Measurements from ENCODE around the gene DNAH11. TPM values are rescaled to one million over a fixed set of nuclear protein-coding genes. Genes with fewer than 3 reads are reported as not detected.

Gene DNAH11
- total RNA-seq, 1 experiment from 2014 or later, result 0.39 TPM

DNA sequence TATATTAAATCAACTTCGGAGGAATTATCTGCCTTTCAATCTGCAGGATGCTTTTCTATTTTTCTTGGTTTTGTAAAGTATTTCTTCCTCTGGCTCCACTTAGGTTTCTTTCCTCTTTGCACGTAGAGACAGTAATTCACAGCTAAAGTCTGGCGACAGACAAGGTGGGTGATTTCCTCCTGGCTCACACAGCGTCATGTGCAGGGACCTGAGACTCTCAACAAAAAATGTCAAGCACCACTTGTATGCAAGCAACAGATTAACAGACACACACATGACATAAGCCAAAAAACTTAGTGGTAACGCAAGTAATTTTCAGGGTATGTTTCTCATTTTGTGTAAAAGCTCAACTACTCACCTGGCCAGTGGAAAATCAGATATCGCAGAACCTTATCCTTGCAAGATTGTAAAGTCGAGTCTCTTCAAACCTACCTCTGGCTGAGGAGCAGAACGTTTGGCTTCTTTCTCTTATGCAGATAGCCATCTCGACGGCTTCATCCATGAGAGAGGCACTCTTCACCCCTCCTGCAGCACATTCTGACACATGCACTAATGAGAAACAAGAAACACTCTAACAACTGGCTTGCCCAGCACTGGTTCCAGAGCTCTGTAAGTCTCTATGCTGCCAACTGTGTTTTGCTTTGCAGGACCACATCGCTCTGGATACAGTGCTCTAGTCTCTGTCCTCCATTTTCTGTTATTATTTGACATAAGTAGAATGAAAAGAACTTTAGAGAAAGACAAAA, 214.9 kb downstream of the DNAH11 start:
- Histone ChIP-seq H3K27ac (ENCODE audit: low read depth, low read length) (no peak overlapping the region), H3K4me3 (replicated peaks in 1 of 2; ENCODE audit: low read depth in 1 of 2, low read length in 2 of 2) (no peak overlapping the region), H3K4me1 (ENCODE audit: control insufficient read depth in 1 of 2, insufficient read depth in 2 of 2, low read length in 2 of 2) (no peaks in the 10 kb centered on the region), H3K9me2 (ENCODE audit: insufficient read depth) (no peaks in the 10 kb centered on the region), H3K79me2 (ENCODE audit: insufficient read depth, low read length) (no peaks in the 10 kb centered on the region), H4K20me1 (ENCODE audit: insufficient read depth) (no peaks in the 10 kb centered on the region), H3K4me2 (ENCODE audit: low read length) (no peak overlapping the region), H3K36me3 (ENCODE audit: control insufficient read depth in 1 of 2, insufficient read depth in 2 of 2, low read length in 2 of 2) (no peaks in the 10 kb centered on the region), H3K9ac (ENCODE audit: low read length) (no peak overlapping the region), H3K27me3 (ENCODE audit: insufficient read depth, low read length) (no peaks in the 10 kb centered on the region), H3K9me3 (ENCODE audit: control insufficient read depth in 1 of 2, insufficient read depth in 1 of 2, low read depth in 1 of 2, low read length in 2 of 2) (no peaks in the 10 kb centered on the region), H2AFZ (ENCODE audit: low read depth, low read length, poor library complexity, severe bottlenecking) (no peak overlapping the region)
- ATAC-seq (no peak), DNase-seq (ENCODE audit: low read depth, low spot score) (no peak)
- CTCF ChIA-PET, result no interaction called here
- intact Hi-C loops (cut with micrococcal nuclease), result no loop called here
- no peak for TF ChIP-seq POLR2A (IDR thresholded peaks at IDR 0.05; ENCODE audit: borderline replicate concordance, extremely low read depth, insufficient read depth, insufficient read length)
- TF ChIP-seq EZH2phosphoT487 (IDR thresholded peaks at IDR 0.05; ENCODE audit: borderline replicate concordance), result no peak
- no peak for TF ChIP-seq SIN3A (IDR thresholded peaks at IDR 0.05; ENCODE audit: low read depth)
- TF ChIP-seq, protein P1, sequence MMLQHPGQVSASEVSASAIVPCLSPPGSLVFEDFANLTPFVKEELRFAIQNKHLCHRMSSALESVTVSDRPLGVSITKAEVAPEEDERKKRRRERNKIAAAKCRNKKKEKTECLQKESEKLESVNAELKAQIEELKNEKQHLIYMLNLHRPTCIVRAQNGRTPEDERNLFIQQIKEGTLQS (IDR thresholded peaks at IDR 0.05), result no peak
- TF ChIP-seq CBX3 (IDR thresholded peaks at IDR 0.05; ENCODE audit: low read depth), result no peak
- TF ChIP-seq REST (IDR thresholded peaks at IDR 0.05; ENCODE audit: low read depth), result no peak
- no peak for TF ChIP-seq EGR1 (IDR thresholded peaks at IDR 0.05; ENCODE audit: low read depth)
- no peak for TF ChIP-seq MAX (IDR thresholded peaks at IDR 0.05)
- TF ChIP-seq ZFX (IDR thresholded peaks at IDR 0.05), result no peak
- TF ChIP-seq CEBPB (IDR thresholded peaks at IDR 0.05; ENCODE audit: low read depth), result no peak
- no peak for TF ChIP-seq EZH2 (IDR thresholded peaks at IDR 0.05)
- TF ChIP-seq JUND (IDR thresholded peaks at IDR 0.05), result no peak
- no peak for TF ChIP-seq YY1 (IDR thresholded peaks at IDR 0.05; ENCODE audit: extremely low read depth, insufficient replicate concordance, low read depth, low read length)
- TF ChIP-seq ZBTB33 (IDR thresholded peaks at IDR 0.05; ENCODE audit: extremely low read depth, insufficient replicate concordance, low read length), result no peak
- TF ChIP-seq FOSL1 (IDR thresholded peaks at IDR 0.05; ENCODE audit: low read depth), result no peak
- no peak for TF ChIP-seq POLR2AphosphoS5 (IDR thresholded peaks at IDR 0.05; ENCODE audit: low read depth, low read length)
- TF ChIP-seq, protein P2, sequence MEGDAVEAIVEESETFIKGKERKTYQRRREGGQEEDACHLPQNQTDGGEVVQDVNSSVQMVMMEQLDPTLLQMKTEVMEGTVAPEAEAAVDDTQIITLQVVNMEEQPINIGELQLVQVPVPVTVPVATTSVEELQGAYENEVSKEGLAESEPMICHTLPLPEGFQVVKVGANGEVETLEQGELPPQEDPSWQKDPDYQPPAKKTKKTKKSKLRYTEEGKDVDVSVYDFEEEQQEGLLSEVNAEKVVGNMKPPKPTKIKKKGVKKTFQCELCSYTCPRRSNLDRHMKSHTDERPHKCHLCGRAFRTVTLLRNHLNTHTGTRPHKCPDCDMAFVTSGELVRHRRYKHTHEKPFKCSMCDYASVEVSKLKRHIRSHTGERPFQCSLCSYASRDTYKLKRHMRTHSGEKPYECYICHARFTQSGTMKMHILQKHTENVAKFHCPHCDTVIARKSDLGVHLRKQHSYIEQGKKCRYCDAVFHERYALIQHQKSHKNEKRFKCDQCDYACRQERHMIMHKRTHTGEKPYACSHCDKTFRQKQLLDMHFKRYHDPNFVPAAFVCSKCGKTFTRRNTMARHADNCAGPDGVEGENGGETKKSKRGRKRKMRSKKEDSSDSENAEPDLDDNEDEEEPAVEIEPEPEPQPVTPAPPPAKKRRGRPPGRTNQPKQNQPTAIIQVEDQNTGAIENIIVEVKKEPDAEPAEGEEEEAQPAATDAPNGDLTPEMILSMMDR (IDR thresholded peaks at IDR 0.05 in 2 of 3, conservative IDR thresholded peaks at IDR 0.05 in 1 of 3; ENCODE audit: borderline replicate concordance in 1 of 3, insufficient read depth in 1 of 3, low read depth in 2 of 3, low read length in 2 of 3), result no peak
- no peak for TF ChIP-seq ELF1 (IDR thresholded peaks at IDR 0.05; ENCODE audit: borderline replicate concordance, low read depth)
- no peak for TF ChIP-seq SRF (IDR thresholded peaks at IDR 0.05; ENCODE audit: low read depth)
- RAD21 ChIA-PET (ENCODE audit: low non-redundant PET in 1 of 2, low total read pairs in 2 of 2, uncharacterized antibody in 2 of 2, unreplicated experiment in 2 of 2), result no interaction called here
- POLR2A ChIA-PET, result no interaction called here
- BruUV-seq (replicated peaks), result no TSS peak

Measured in HCT116 (cell line).